Type B pancreatic cell (in vitro differentiated cells): Measurements from ENCODE around the gene CNTNAP2. TPM values are rescaled to one million over a fixed set of nuclear protein-coding genes. Genes with fewer than 3 reads are reported as not detected.

Source experiments
- DNase-seq: peaks from one replicate; pipeline ENCODE4 v3.0.0; 2021; ENCODE audit warnings: mixed read lengths; ENCODE audit not compliant: unreplicated experiment; ENCODE audit errors: extremely low spot score
- H3K27ac Mint-ChIP-seq: 2 replicates; pipeline ENCODE4 v1.8.0; 2021; ENCODE audit warnings: mild to moderate bottlenecking, mixed read lengths
- H3K27me3 Mint-ChIP-seq: 2 replicates; pipeline ENCODE4 v1.8.0; 2021; ENCODE audit warnings: mixed read lengths
- H3K36me3 Mint-ChIP-seq: 2 replicates; pipeline ENCODE4 v1.8.0; 2021; ENCODE audit warnings: mixed read lengths
- H3K4me1 Mint-ChIP-seq: one replicate; pipeline ENCODE4 v1.8.0; 2021; ENCODE audit warnings: mixed read lengths; ENCODE audit not compliant: unreplicated experiment
- H3K4me3 Mint-ChIP-seq: 2 replicates; pipeline ENCODE4 v1.8.0; 2021; ENCODE audit warnings: mild to moderate bottlenecking, mixed read lengths
- H3K9me3 Mint-ChIP-seq: 2 replicates; pipeline ENCODE4 v1.8.0; 2021; ENCODE audit warnings: mixed read lengths
- total RNA-seq: library from RNA; stranded (reverse); gene quantifications from 2 replicates; pipeline ENCODE4 v1.2.1, GENCODE V29; 2021; ENCODE audit warnings: low replicate concordance
- TF ChIP-seq, protein P1 (sequence below): fragments of 200-600 bp; sonication (generic); conservative IDR thresholded peaks from 2 replicates; pipeline ENCODE4 v1.5.0; 2021; ENCODE audit warnings: antibody characterized with exemption, mild to moderate bottlenecking

CNTNAP2 gene
- total RNA-seq, 1 donor from 2014 or later, result 26.8 TPM

- Mint-ChIP-seq H3K4me3 (no peak overlapping the region), H3K36me3 (no peaks in the 10 kb centered on the region), H3K27ac (no peak overlapping the region), H3K27me3 (no peaks in the 10 kb centered on the region), H3K9me3 (peaks cover 23% of the 10 kb centered on the region), H3K4me1 (no peaks in the 10 kb centered on the region)
- TF ChIP-seq, protein P1, sequence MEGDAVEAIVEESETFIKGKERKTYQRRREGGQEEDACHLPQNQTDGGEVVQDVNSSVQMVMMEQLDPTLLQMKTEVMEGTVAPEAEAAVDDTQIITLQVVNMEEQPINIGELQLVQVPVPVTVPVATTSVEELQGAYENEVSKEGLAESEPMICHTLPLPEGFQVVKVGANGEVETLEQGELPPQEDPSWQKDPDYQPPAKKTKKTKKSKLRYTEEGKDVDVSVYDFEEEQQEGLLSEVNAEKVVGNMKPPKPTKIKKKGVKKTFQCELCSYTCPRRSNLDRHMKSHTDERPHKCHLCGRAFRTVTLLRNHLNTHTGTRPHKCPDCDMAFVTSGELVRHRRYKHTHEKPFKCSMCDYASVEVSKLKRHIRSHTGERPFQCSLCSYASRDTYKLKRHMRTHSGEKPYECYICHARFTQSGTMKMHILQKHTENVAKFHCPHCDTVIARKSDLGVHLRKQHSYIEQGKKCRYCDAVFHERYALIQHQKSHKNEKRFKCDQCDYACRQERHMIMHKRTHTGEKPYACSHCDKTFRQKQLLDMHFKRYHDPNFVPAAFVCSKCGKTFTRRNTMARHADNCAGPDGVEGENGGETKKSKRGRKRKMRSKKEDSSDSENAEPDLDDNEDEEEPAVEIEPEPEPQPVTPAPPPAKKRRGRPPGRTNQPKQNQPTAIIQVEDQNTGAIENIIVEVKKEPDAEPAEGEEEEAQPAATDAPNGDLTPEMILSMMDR, result no peak
- DNase-seq, result no peak
Observed at GRCh38 chr7:147992698-147993097, 1876.1 kb downstream of the CNTNAP2 start.

- Mint-ChIP-seq H3K27me3 (no peaks in the 10 kb centered on the region), H3K4me1 (no peaks in the 10 kb centered on the region), H3K36me3 (no peaks in the 10 kb centered on the region), H3K4me3 (no peak overlapping the region), H3K27ac (no peak overlapping the region), H3K9me3 (no peaks in the 10 kb centered on the region)
- TF ChIP-seq, protein P1, result no peak
- no peak for DNase-seq
Observed at GRCh38 chr7:147997636-147998035, 1881.0 kb downstream of the CNTNAP2 start.

- DNase-seq, result no peak
- Mint-ChIP-seq H3K4me3 (no peak overlapping the region), H3K27me3 (peaks cover 2% of the 10 kb centered on the region), H3K36me3 (no peaks in the 10 kb centered on the region), H3K9me3 (no peaks in the 10 kb centered on the region), H3K4me1 (no peaks in the 10 kb centered on the region), H3K27ac (no peak overlapping the region)
- TF ChIP-seq, protein P1, result no peak
Observed at GRCh38 chr7:147999962-148000361, 1883.4 kb downstream of the CNTNAP2 start.

- TF ChIP-seq, protein P1, result no peak
- no peaks in the 10 kb centered on the region for H3K4me1 Mint-ChIP-seq
- H3K27ac Mint-ChIP-seq, result no peak overlapping the region
- H3K9me3 Mint-ChIP-seq, result peaks cover 8% of the 10 kb centered on the region
- peaks cover 3% of the 10 kb centered on the region for H3K27me3 Mint-ChIP-seq
- no peak overlapping the region for H3K4me3 Mint-ChIP-seq
- H3K36me3 Mint-ChIP-seq, result no peaks in the 10 kb centered on the region
- no peak for DNase-seq
Observed at GRCh38 chr7:148011753-148012152, 1895.2 kb downstream of the CNTNAP2 start.

GRCh38 chr7:148014001-148014400, 1897.4 kb downstream of the CNTNAP2 start:
- H3K9me3 Mint-ChIP-seq, result peaks cover 4% of the 10 kb centered on the region
- peaks cover 3% of the 10 kb centered on the region for H3K27me3 Mint-ChIP-seq
- TF ChIP-seq, protein P1, result no peak
- no peak overlapping the region for H3K27ac Mint-ChIP-seq
- H3K4me1 Mint-ChIP-seq, result no peaks in the 10 kb centered on the region
- H3K36me3 Mint-ChIP-seq, result no peaks in the 10 kb centered on the region
- no peak overlapping the region for H3K4me3 Mint-ChIP-seq
- no peak for DNase-seq

DNA sequence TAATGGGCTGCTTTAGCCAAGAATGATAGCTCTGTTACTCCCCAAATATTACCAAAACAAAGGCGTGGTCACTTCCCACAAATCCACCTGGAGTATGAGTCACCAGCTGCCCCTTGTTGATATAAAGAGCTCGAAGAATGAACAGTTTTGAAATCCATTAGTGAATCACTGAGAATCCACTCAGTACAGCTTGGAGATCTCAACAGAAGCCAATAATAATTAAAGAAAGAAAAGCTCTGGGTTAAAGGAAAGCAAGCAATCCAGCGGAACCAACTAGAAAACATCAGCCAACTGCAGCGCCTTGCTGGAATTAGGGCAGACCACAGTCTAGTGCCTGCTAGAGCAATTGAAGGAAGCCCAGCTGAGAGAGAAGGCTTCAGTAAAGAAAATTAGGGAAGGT, 1897.9 kb downstream of the CNTNAP2 start:
- H3K27ac Mint-ChIP-seq, result no peak overlapping the region
- DNase-seq, result no peak
- no peaks in the 10 kb centered on the region for H3K4me1 Mint-ChIP-seq
- H3K27me3 Mint-ChIP-seq, result peaks cover 6% of the 10 kb centered on the region
- H3K36me3 Mint-ChIP-seq, result no peaks in the 10 kb centered on the region
- TF ChIP-seq, protein P1, result no peak
- H3K9me3 Mint-ChIP-seq, result peaks cover 4% of the 10 kb centered on the region
- no peak overlapping the region for H3K4me3 Mint-ChIP-seq
